Common myeloid progenitor, CD34-positive (primary cell): ENCODE data around the gene PLCD3.

Experiments used
- CTCF ChIA-PET: fragments of 350-600 bp; sonication (Branson Sonifier 250); formaldehyde crosslinking; loops from one replicate; lab custom pipeline; 2021; ENCODE audit warnings: antibody characterized with exemption; lab: Charles Lee
- POLR2A ChIA-PET: fragments of 350-600 bp; sonication (Branson Sonifier 250); formaldehyde crosslinking; loops from one replicate; lab custom pipeline; 2021; ENCODE audit warnings: antibody characterized with exemption; lab: Charles Lee
- DNase-seq, 3 donors: peaks; one replicate each; pipeline versions ENCODE4 v3.0.0 to v3.0.0-alpha.2; 2013
- H3K27ac ChIP-seq, 2 experiments: 1 replicate in 1 of 2; 2 replicates in 1 of 2; pipeline ENCODE4 v1.7.0; 2013; ENCODE audit warnings: inconsistent platforms in 2 of 2, low read length in 2 of 2, mild to moderate bottlenecking in 2 of 2, low read depth in 1 of 2, moderate library complexity in 1 of 2; ENCODE audit not compliant: severe bottlenecking in 2 of 2, insufficient read depth in 1 of 2, poor library complexity in 1 of 2
- H3K27me3 ChIP-seq, 5 experiments: replicated peaks in 2 of 5; 1 replicate in 3 of 5; 2 replicates in 2 of 5; pipeline versions ENCODE4 v1.6.1 to v1.7.0; 2013; ENCODE audit warnings: low read length in 4 of 5, mild to moderate bottlenecking in 2 of 5, moderate library complexity in 2 of 5, inconsistent platforms in 1 of 5; ENCODE audit not compliant: insufficient read depth in 5 of 5, control insufficient read depth in 4 of 5
- H3K36me3 ChIP-seq, 4 experiments: 1 replicate in 2 of 4; 2 replicates in 2 of 4; pipeline versions ENCODE4 v1.6.1 to v1.7.0; 2013; ENCODE audit warnings: low read length in 3 of 4, control low read depth in 1 of 4, mild to moderate bottlenecking in 1 of 4; ENCODE audit not compliant: control insufficient read depth in 4 of 4, insufficient read depth in 4 of 4
- H3K4me1 ChIP-seq, 4 experiments: 1 replicate in 3 of 4; 2 replicates in 1 of 4; pipeline versions ENCODE4 v1.6.1 to v1.7.1; 2013; ENCODE audit warnings: low read length in 3 of 4, mild to moderate bottlenecking in 3 of 4, control low read depth in 1 of 4, inconsistent platforms in 1 of 4, moderate library complexity in 1 of 4; ENCODE audit not compliant: control insufficient read depth in 4 of 4, insufficient read depth in 4 of 4; ENCODE audit errors: control extremely low read depth in 1 of 4
- H3K4me3 ChIP-seq, 7 experiments: 1 replicate in 4 of 7; 2 replicates in 3 of 7; pipeline versions ENCODE4 v1.5.1 to v1.7.0; 2013; ENCODE audit warnings: mild to moderate bottlenecking in 7 of 7, low read length in 6 of 7, moderate library complexity in 6 of 7, inconsistent platforms in 2 of 7, low read depth in 2 of 7, control low read depth in 1 of 7; ENCODE audit not compliant: insufficient read depth in 4 of 7, control insufficient read depth in 1 of 7; ENCODE audit errors: extremely low read depth in 1 of 7
- H3K9me3 ChIP-seq, 5 experiments: 1 replicate in 4 of 5; 2 replicates in 1 of 5; pipeline versions ENCODE4 v1.6.1 to v1.7.1; 2013; ENCODE audit warnings: low read length in 4 of 5, mild to moderate bottlenecking in 2 of 5, inconsistent platforms in 1 of 5, low read depth in 1 of 5, moderate library complexity in 1 of 5; ENCODE audit not compliant: control insufficient read depth in 4 of 5, insufficient read depth in 2 of 5; ENCODE audit errors: control extremely low read depth in 1 of 5
- WGBS: methylation state at CpG from one replicate; pipeline ENCODE4 v1.1.5; 2013; ENCODE audit not compliant: insufficient coverage; 5-methylcytosine and 5-hydroxymethylcytosine counted together

The PLCD3 gene

DNA sequence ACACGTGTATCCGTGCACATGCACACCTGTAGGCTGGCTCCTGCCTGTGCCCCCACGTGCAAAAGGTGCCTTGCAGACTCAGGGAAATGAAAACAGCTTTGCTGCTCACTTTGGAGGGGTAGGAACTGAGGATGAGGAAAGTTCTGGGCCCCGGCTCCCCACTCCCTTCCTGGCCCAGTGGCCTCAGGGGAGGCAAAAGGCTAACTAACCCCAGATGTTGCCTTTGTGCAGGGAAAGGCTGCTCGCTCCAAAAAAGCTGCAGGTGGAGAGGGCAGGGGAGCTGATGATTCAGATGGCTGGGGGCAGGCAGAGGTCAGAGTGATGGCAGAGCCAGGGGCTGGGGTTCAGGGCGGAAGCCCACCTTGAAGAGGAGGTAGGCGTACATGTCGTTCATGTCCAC, 12.4 kb downstream of the PLCD3 start:
- no peak for DNase-seq
- Histone ChIP-seq H3K4me3 (no peak overlapping the region), H3K9me3 (no peaks in the 10 kb centered on the region), H3K4me1 (peaks cover 0 to 12% (median 7%) of the 10 kb centered on the region in 4 experiments), H3K27me3 (peaks cover 0 to 30% (median 7%) of the 10 kb centered on the region in 5 experiments), H3K36me3 (no peaks in the 10 kb centered on the region), H3K27ac (no peak overlapping the region)
- POLR2A ChIA-PET = no interaction called here
- CTCF ChIA-PET = interaction anchor here (0.9 to 3.5 kb wide), 3 partner anchors 20 to 199 kb away, joined by 3 to 16 read pairs (median 16); no protein-coding TSS in a partner anchor
- WGBS = 92% methylated on average over 6 of the region's 8 CpGs

DNA sequence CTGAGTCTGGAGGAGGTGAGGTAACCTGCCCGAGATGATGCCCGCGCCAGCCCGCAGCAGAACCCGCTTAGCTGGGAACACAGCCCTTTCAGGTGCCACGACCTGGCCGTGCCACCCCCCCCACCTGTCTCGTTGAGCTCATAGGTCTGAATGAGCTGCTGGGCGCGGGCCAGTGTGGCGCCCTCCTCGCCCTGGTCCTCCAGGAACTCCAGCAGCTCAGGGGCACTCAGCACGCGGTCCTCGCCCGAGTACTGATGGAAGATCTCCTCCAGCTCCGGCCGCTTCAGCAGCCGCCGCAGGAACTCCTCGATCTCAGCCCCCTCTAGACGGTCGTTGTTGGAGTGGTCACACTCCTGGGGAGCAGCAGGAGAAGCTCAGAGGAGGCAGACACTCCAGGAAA, 13.6 kb downstream of the PLCD3 start:
- CTCF ChIA-PET = interaction anchor here (0.6 to 3.5 kb wide), 7 partner anchors 11 to 79 kb away, joined by 3 to 16 read pairs (median 8); partner anchors contain the start of gene ACBD4
- no peaks in the 10 kb centered on the region for H3K36me3 ChIP-seq
- peaks cover 0 to 7% (median 5%) of the 10 kb centered on the region in 4 experiments for H3K4me1 ChIP-seq

DNA sequence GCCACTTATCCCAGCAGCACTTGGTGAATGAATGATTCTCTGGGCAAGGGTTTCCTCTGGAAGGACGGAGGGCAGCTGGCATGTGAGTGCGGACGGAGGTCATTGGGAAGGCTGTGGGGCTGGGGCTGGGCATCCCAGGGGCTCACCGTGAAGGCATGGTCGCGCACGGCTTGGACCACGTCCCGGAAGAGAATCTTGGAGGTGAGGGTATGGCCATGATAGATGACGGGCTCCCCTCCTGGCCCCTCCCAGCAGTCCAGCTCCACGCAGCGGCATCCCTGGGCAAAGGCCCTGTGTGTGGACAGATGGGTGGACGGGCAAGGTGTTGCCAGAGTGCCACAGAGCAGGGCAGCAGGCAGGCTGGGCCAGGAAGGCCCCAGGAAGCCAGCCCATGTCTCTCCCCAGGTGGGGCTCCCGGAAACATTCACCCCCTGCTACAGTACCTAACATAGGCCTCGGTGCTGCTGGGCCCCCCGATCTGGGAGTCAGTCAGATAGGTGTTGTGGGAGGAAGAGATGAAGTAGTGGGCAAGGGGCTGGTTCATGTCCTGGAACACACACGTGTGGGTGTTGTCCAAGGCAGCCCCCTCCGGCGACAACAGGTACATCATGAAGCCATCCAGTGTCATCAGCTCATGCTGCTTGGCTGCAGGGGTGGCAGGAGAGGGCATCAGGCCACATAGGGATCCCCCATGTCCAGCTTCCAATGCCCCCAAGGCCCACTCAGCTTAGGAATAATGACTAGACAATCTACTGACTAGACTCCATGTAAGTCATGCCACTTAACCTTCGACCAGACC, 14.3 kb downstream of the PLCD3 start:
- no peak for DNase-seq
- Histone ChIP-seq H3K4me3 (no peak overlapping the region), H3K27me3 (peaks cover 0 to 30% (median 7%) of the 10 kb centered on the region in 5 experiments), H3K36me3 (no peaks in the 10 kb centered on the region), H3K9me3 (no peaks in the 10 kb centered on the region), H3K27ac (no peak overlapping the region), H3K4me1 (peaks cover 0 to 5% (median 1%) of the 10 kb centered on the region in 4 experiments)
- POLR2A ChIA-PET = no interaction called here
- 97% methylated on average over 17 of the region's 20 CpGs for WGBS
- CTCF ChIA-PET = interaction anchor here (1.0 to 3.5 kb wide), 7 partner anchors 10 to 80 kb away, joined by 3 to 16 read pairs (median 8); partner anchors contain the start of gene ACBD4

More for the DNA sequence above, 13.6 kb downstream of the PLCD3 start:
- WGBS = 94% methylated on average over 21 of the region's 23 CpGs
- POLR2A ChIA-PET = no interaction called here
- Histone ChIP-seq H3K4me3 (no peak overlapping the region), H3K27me3 (peaks cover 0 to 30% (median 7%) of the 10 kb centered on the region in 5 experiments), H3K27ac (no peak overlapping the region), H3K9me3 (no peaks in the 10 kb centered on the region)
- no peak for DNase-seq

DNA sequence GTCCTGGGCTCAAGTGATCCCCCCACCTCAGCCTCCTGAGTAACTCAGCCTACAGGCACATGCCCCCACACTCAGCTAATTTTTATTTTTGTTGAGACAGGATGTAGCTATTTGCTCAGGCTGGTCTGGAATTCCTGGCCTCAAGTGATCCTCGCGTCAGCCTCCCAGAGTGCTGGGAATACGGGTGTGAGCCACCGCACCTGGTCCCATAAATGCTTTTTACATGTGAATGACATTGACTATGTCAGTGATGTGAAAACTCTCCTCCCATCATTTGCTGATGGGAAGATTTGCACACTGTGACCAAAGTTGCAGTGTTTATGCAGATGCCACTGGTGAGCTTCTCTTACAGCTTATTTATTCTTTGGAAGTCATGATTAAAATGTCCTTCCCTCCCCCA, 15.0 kb downstream of the PLCD3 start:
- H3K9me3 ChIP-seq = no peaks in the 10 kb centered on the region
- peaks cover 0 to 5% (median 1%) of the 10 kb centered on the region in 4 experiments for H3K4me1 ChIP-seq
- no peak for DNase-seq
- 100% methylated on average over 1 of the region's 4 CpGs for WGBS
- POLR2A ChIA-PET = no interaction called here
- CTCF ChIA-PET = interaction anchor here (1.1 to 3.5 kb wide), 4 partner anchors 9 to 21 kb away, joined by 3 to 16 read pairs (median 7); partner anchors contain the start of genes ACBD4 and PLCD3
- peaks cover 0 to 30% (median 7%) of the 10 kb centered on the region in 5 experiments for H3K27me3 ChIP-seq
- H3K4me3 ChIP-seq = no peak overlapping the region
- no peaks in the 10 kb centered on the region for H3K36me3 ChIP-seq
- H3K27ac ChIP-seq = no peak overlapping the region

DNA sequence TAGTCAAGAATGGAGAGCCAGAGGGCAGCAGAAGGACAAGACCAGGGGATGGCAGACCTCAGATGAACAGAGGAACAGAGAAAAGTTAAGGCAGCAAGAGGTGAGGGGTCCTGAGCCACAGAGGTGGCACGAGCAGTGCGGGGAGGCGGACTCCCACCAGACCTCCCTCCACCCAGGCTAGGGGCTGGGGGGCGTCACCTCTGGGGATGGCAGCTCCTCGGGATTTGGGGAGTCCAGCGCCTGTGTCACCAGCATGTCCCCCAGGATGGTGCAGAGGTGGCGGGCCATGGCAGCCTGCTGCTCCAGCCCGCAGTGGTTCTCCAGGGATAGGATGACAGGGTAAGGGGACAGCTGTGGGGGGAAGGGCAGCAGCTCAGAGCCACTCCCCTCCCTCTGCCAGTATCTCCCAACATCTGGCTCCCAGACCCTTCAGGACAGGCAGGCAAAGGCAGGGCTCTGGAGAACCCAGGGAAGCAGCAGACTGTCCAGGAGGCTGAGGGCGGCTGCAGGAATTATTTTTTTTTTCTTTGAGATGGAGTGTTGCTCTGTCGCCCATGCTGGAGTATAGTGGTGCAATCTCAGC, 15.8 kb downstream of the PLCD3 start:
- H3K4me1 ChIP-seq = peaks cover 0 to 5% (median 1%) of the 10 kb centered on the region in 4 experiments
- POLR2A ChIA-PET = no interaction called here
- DNase-seq = no peak
- H3K9me3 ChIP-seq = no peaks in the 10 kb centered on the region
- no peak overlapping the region for H3K4me3 ChIP-seq
- no peak overlapping the region for H3K27ac ChIP-seq
- 97% methylated on average over 8 of the region's 10 CpGs for WGBS
- no peaks in the 10 kb centered on the region for H3K36me3 ChIP-seq
- peaks cover 0 to 24% (median 6%) of the 10 kb centered on the region in 5 experiments for H3K27me3 ChIP-seq
- CTCF ChIA-PET = interaction anchor here (1.1 to 3.5 kb wide), 5 partner anchors 9 to 20 kb away, joined by 3 to 16 read pairs (median 8); partner anchors contain the start of genes ACBD4 and PLCD3

DNA sequence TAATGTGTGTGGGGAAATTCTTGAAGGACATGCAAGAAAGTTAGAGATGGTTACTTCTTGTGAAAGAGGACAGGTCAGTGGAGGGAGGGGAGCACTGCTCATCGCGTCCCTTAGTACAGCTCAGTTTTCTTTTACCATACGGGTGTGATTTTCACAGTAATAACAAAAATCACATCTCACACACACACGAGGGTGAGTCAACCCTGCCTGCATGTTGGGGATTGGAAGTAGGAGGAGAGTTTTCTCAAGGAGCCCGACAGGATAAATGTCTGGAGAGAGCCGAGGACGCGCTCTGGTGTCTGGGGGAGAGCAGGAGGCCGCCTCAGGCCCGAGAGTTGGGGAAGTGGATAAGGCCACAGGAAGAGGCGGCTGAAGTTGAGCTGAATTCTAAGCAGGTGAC, 16.4 kb downstream of the PLCD3 start:
- H3K4me1 ChIP-seq = peaks cover 0 to 1% (median 0%) of the 10 kb centered on the region in 4 experiments
- H3K36me3 ChIP-seq = no peaks in the 10 kb centered on the region
- DNase-seq = no peak
- POLR2A ChIA-PET = no interaction called here
- no peaks in the 10 kb centered on the region for H3K9me3 ChIP-seq
- no peak overlapping the region for H3K27ac ChIP-seq
- CTCF ChIA-PET = interaction anchor here (0.5 to 2.6 kb wide), 4 partner anchors 10 to 1490 kb away, joined by 3 to 8 read pairs (median 4); partner anchors contain the start of gene PLCD3
- WGBS = 67% methylated on average over 7 of the region's 11 CpGs
- peaks cover 0 to 18% (median 3%) of the 10 kb centered on the region in 5 experiments for H3K27me3 ChIP-seq
- H3K4me3 ChIP-seq = no peak overlapping the region
